ENCODE data around the gene ZC3HAV1L.
"Not testable (repeated sequence)": the region's sequence is repeated elsewhere in the genome, so short reads cannot be mapped to it uniquely, and the experiment has no call there.

The ZC3HAV1L gene, protein sequence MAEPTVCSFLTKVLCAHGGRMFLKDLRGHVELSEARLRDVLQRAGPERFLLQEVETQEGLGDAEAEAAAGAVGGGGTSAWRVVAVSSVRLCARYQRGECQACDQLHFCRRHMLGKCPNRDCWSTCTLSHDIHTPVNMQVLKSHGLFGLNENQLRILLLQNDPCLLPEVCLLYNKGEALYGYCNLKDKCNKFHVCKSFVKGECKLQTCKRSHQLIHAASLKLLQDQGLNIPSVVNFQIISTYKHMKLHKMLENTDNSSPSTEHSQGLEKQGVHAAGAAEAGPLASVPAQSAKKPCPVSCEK

DNA sequence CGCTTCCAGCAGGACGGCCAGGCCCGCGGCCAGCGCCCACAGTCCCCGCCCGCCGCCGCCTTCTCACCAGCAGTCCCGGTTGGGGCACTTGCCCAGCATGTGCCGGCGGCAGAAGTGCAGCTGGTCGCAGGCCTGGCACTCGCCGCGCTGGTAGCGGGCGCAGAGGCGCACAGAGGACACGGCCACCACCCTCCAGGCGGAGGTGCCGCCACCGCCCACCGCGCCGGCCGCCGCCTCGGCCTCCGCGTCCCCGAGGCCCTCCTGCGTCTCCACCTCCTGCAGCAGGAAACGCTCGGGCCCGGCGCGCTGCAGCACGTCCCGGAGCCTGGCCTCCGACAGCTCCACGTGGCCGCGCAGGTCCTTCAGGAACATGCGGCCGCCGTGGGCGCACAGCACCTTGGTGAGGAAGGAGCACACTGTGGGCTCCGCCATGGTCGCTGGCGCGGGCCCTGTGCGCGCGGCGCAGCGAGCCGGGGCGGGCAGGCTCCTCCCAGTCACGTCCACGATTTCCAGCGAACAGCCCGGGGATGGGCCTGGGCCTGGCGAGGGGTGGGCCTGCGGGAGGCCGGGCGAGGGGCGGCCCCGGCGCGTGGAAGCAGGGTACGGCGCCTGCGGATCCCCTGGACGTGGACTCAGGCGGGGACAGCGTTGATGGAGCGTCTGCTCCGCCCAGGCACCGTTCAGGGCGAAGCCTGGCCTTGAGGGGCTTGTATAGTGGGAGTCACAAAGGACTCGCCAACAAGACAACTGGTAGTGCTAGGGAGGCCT, at the start of gene ZC3HAV1L:
TSS of gene ZC3HAV1L (minus strand) at position 457 of the 768 bp plus-strand sequence. CDS start at position 432, 25 bp downstream.
- peaks cover 8% of the 10 kb centered on the region for H3K4me1 ChIP-seq (ENCODE audit: insufficient read depth, low read length)
- no peaks in the 10 kb centered on the region for H3K36me3 ChIP-seq (ENCODE audit: insufficient read depth, low read length)
- peak within 1 kb of the TSS; percentile 70 for H3K9ac ChIP-seq (ENCODE audit: low read depth, low read length)
- H3K9me3 ChIP-seq (ENCODE audit: control insufficient read depth, insufficient read depth, low read length): no peaks in the 10 kb centered on the region

DNA sequence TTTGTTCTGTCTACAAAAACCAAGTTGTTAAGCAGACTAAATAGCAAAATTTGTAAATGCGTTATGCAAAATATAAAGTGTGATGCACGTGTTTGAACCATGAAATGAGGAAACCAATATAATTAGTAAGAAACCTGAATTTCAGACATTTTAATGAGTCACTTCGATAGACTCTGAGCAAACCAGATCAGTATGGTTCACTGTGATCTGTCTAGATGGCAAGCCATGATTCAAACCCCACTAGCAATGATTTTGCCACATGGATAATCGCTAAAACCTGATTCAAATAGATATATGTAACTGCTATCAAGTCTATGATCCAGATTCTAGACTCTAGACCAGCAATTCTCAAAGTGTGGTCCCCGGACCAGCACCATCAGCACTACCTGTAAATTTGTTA, 48.9 kb upstream of the ZC3HAV1L start:
- Histone ChIP-seq H3K4me1 (ENCODE audit: insufficient read depth, low read length) (no peaks in the 10 kb centered on the region), H3K9ac (ENCODE audit: low read depth, low read length) (no peak overlapping the region), H3K36me3 (ENCODE audit: insufficient read depth, low read length) (peaks cover 44% of the 10 kb centered on the region), H3K9me3 (ENCODE audit: control insufficient read depth, insufficient read depth, low read length) (no peaks in the 10 kb centered on the region)

DNA sequence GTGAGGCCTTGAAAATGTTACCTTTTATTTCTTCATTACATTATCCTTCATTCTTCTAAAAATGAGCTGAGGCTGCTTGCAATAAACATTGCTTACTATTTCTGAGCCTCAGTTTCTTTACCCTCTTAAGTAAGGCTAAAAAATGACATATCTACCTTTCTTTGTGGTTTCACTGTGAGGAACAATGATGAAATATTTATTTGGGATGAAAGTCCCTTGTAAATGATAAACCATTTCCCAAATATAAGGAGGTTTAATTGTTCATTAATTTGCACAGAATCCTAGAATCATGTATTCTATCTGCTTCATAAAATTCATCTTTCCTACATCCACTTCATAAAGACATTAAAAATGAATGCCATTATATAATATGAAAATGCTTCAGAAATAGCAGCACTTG, 45.7 kb upstream of the ZC3HAV1L start:
- Histone ChIP-seq H3K9ac (ENCODE audit: low read depth, low read length) (no peak overlapping the region), H3K36me3 (ENCODE audit: insufficient read depth, low read length) (peaks cover 24% of the 10 kb centered on the region), H3K9me3 (ENCODE audit: control insufficient read depth, insufficient read depth, low read length) (no peaks in the 10 kb centered on the region), H3K4me1 (ENCODE audit: insufficient read depth, low read length) (no peaks in the 10 kb centered on the region)

DNA sequence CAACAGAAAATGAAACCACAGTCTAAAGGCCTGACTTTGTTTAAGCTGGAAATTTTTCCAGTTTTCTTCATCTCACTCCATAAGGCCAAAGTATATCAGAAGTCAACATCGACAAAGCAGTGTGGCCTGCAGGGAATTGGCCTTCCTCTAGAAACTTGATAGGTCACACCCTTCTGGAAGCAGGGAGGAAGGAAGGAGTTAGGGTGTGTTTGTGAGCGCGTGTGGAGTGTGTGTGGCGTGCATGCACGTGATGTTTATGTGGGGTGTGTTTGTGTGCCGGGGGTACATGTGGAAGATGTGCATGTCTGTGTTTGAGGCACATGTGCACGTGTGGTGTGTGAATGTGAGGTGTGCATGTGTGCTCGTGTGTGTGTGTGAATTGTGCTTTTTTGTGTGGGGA, 45.1 kb upstream of the ZC3HAV1L start:
- no peaks in the 10 kb centered on the region for H3K9me3 ChIP-seq (ENCODE audit: control insufficient read depth, insufficient read depth, low read length)
- H3K9ac ChIP-seq (ENCODE audit: low read depth, low read length): no peak overlapping the region
- no peaks in the 10 kb centered on the region for H3K4me1 ChIP-seq (ENCODE audit: insufficient read depth, low read length)
- H3K36me3 ChIP-seq (ENCODE audit: insufficient read depth, low read length): peaks cover 20% of the 10 kb centered on the region

DNA sequence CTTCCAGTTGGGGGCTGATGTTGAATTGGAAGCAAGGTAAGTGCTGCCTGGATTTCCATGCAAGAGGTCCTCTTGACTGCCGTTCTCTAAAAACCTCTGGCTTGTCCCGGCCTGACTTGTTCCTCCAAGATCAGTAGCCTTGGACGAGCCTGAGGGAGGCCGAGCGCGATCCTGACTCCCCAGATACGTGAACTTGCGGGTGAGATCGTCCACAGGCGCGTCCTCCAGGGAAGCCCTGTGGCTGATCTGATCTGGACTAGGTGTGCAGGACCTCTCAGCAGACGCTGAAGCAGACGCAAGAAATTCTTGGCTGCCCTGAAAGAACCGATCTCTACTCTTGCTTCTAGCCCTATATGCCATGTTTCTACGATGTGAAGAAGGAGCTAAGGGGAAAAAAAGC, 44.0 kb upstream of the ZC3HAV1L start:
- no peaks in the 10 kb centered on the region for H3K9me3 ChIP-seq (ENCODE audit: control insufficient read depth, insufficient read depth, low read length)
- H3K4me1 ChIP-seq (ENCODE audit: insufficient read depth, low read length): no peaks in the 10 kb centered on the region
- no peak overlapping the region for H3K9ac ChIP-seq (ENCODE audit: low read depth, low read length)
- peaks cover 20% of the 10 kb centered on the region for H3K36me3 ChIP-seq (ENCODE audit: insufficient read depth, low read length)

DNA sequence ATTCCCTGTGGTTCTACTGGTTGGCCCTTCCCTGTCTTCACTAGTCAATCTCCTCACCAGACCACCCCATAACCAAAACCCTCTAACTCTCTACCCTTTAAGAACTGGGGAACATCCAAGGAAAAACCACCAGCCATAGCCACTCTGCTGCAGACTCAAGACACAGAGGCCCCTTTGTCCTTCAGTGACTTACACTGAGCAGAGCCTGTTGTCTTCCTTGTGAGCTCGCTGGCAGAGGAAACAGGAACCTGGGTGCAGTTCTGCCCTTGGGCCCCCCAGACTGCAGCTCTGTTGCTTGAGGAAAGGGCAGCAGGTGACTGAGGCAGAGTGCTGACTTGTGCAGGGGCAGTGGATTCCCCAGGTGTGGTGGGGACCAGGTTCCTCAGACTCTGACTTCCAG, 43.1 kb upstream of the ZC3HAV1L start:
- H3K36me3 ChIP-seq (ENCODE audit: insufficient read depth, low read length): peaks cover 13% of the 10 kb centered on the region

DNA sequence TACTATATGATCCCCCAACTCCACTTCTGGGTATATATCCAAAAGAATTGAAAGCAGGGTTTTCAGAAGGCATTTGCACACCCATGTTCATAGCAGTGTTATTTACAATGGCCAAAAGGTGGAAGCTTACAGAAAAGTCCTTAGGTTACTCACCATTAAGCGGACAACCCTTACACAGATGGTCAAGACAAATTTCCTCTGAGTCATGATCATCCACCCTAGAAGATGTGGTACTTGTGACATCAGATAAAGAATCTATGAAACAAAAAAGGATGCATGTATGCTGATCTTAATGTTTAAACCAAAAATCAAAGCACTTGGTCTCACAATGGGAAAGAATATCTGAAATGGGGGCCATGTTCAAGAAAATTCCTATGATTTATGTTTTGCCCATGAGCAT, 42.6 kb upstream of the ZC3HAV1L start:
- H3K9me3 ChIP-seq (ENCODE audit: control insufficient read depth, insufficient read depth, low read length): no peaks in the 10 kb centered on the region
- peaks cover 10% of the 10 kb centered on the region for H3K36me3 ChIP-seq (ENCODE audit: insufficient read depth, low read length)
- no peak overlapping the region for H3K9ac ChIP-seq (ENCODE audit: low read depth, low read length)
- H3K4me1 ChIP-seq (ENCODE audit: insufficient read depth, low read length): no peaks in the 10 kb centered on the region

More for the DNA sequence above, 43.1 kb upstream of the ZC3HAV1L start:
- H3K9me3 ChIP-seq (ENCODE audit: control insufficient read depth, insufficient read depth, low read length): no peaks in the 10 kb centered on the region
- no peaks in the 10 kb centered on the region for H3K4me1 ChIP-seq (ENCODE audit: insufficient read depth, low read length)
- H3K9ac ChIP-seq (ENCODE audit: low read depth, low read length): no peak overlapping the region

DNA sequence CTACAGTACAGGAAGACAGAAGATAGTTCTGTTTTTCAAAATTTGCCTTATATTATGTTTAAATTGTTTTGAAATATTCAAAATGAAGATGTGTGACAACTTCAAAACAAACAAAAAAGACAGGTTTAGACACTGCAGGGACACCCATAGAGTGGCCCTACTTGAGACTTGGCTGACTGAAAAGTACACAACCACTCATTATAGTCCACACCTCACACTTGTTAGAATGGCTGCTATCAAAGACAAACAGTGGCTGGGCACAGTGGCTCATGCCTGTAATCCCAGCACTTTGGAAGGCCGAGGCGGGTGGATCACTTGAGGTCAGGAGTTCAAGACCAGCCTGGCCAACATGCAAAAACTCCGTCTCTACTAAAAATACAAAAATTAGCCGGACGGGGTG, 41.9 kb upstream of the ZC3HAV1L start:
- H3K36me3 ChIP-seq (ENCODE audit: insufficient read depth, low read length): peaks cover 11% of the 10 kb centered on the region

DNA sequence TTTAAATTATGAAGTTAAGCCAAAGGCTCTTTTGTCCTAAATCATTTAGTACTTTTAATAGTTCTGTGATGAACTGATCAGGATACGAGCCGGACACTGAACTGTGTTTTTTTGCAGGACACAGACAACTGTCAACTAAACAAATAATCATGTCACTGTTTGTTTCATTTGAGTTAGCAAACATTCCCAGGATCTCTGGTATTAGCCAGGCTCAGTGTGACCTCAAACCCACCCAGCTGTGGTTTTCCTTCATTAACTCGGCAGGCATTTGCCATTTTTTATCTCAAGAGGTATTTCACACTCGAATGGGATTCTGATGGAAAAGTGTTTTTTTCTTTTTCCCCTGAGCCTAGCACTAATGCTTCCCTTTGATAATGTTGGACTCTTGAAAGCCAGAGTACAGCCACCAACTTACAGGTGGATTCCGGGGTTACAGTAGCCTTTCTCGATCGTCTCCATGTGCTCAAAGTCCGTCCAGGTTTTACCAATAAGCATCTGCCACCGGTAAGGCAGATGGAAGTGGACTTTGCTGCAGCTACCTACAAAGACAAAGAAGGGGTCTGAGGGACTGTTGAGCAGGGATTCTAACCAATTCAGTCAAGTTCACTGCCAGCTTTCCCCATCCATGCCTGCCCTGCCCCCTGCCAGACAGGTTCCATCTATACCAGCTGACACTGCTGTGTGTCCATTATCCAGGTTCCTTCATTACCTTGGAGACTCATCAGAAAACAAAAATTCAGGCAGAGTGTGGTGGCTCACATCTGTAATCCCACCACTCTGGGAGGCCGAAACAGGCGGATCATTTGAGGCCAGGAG, 40.2 kb upstream of the ZC3HAV1L start:
- no peak overlapping the region for H3K9ac ChIP-seq (ENCODE audit: low read depth, low read length)
- no peaks in the 10 kb centered on the region for H3K4me1 ChIP-seq (ENCODE audit: insufficient read depth, low read length)
- peaks cover 22% of the 10 kb centered on the region for H3K36me3 ChIP-seq (ENCODE audit: insufficient read depth, low read length)
- H3K9me3 ChIP-seq (ENCODE audit: control insufficient read depth, insufficient read depth, low read length): no peaks in the 10 kb centered on the region

More for the DNA sequence above, 41.9 kb upstream of the ZC3HAV1L start:
- H3K9ac ChIP-seq (ENCODE audit: low read depth, low read length); H3K4me1 ChIP-seq (ENCODE audit: insufficient read depth, low read length); H3K9me3 ChIP-seq (ENCODE audit: control insufficient read depth, insufficient read depth, low read length): not testable (repeated sequence)

DNA sequence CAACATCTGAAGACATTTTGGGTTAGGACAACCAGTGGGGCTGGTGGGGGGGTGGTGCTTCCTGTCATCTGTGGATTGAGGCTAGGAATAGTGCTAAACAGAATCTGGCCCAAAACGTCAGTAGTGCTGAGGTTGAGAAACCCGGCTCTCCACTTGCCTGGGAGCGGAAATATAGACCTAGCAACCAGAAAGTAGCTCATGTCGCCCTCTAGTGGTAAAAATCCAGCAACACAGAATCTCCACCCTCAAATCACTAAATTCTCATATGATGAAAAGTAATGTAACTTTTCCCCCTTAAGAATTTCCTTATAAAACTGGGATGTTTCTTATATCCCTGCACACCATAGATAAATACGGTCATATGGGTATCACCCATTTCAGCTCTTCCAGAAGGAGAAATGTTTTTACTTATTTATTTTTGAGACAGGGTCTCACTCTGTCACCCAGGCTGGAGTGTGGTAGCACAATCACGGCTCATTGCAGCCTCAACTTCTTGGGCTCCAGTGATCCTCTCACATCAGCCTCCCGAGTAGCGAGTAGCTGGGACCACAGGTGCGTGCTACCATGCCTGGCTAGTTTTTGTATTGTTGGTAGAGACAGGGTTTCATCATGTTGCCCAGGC, 39.3 kb upstream of the ZC3HAV1L start:
- Histone ChIP-seq H3K4me1 (ENCODE audit: insufficient read depth, low read length) (no peaks in the 10 kb centered on the region), H3K9me3 (ENCODE audit: control insufficient read depth, insufficient read depth, low read length) (no peaks in the 10 kb centered on the region), H3K36me3 (ENCODE audit: insufficient read depth, low read length) (peaks cover 17% of the 10 kb centered on the region), H3K9ac (ENCODE audit: low read depth, low read length) (no peak overlapping the region)

DNA sequence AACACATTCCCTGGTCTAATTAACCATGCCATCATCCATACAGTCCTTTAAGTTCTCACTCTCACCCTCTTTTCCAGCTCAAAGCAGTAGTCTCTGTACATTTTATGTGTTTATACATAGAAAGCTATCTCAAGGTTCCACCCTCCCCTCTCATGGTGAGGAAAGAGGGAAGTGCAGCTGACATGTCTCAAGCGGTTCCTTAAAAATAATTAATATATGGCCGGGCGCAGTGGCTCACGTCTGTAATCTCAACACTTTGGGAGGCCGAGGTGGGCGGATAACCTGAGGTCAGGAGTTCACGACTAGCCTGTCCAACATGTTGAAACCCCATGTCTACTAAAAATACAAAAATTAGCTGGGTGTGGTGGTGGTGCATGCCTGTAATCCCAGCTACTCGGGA, 37.0 kb upstream of the ZC3HAV1L start:
- Histone ChIP-seq H3K9ac (ENCODE audit: low read depth, low read length) (no peak overlapping the region), H3K9me3 (ENCODE audit: control insufficient read depth, insufficient read depth, low read length) (no peaks in the 10 kb centered on the region), H3K36me3 (ENCODE audit: insufficient read depth, low read length) (peaks cover 33% of the 10 kb centered on the region), H3K4me1 (ENCODE audit: insufficient read depth, low read length) (no peaks in the 10 kb centered on the region)

DNA sequence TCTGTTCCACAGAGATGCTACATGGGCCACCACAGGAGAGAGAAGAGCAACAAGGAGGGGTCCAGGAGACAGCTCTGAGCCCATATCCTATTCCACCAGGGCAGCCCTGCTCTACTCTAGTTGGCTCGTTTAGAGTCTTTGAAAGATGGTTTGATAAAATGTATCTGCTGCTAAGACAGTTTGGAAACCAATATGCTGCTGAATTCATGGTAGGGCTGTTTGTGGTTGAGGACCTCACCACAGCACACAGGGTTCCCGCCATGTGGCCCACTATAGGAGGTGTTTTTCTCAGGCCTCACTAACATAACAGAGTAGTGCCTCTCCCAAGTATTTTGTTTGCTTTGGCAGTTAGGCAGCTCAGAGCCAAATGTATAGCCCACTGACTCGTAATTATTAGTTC, 35.8 kb upstream of the ZC3HAV1L start:
- Histone ChIP-seq H3K9me3 (ENCODE audit: control insufficient read depth, insufficient read depth, low read length) (no peaks in the 10 kb centered on the region), H3K9ac (ENCODE audit: low read depth, low read length) (no peak overlapping the region), H3K36me3 (ENCODE audit: insufficient read depth, low read length) (peaks cover 33% of the 10 kb centered on the region), H3K4me1 (ENCODE audit: insufficient read depth, low read length) (no peaks in the 10 kb centered on the region)

DNA sequence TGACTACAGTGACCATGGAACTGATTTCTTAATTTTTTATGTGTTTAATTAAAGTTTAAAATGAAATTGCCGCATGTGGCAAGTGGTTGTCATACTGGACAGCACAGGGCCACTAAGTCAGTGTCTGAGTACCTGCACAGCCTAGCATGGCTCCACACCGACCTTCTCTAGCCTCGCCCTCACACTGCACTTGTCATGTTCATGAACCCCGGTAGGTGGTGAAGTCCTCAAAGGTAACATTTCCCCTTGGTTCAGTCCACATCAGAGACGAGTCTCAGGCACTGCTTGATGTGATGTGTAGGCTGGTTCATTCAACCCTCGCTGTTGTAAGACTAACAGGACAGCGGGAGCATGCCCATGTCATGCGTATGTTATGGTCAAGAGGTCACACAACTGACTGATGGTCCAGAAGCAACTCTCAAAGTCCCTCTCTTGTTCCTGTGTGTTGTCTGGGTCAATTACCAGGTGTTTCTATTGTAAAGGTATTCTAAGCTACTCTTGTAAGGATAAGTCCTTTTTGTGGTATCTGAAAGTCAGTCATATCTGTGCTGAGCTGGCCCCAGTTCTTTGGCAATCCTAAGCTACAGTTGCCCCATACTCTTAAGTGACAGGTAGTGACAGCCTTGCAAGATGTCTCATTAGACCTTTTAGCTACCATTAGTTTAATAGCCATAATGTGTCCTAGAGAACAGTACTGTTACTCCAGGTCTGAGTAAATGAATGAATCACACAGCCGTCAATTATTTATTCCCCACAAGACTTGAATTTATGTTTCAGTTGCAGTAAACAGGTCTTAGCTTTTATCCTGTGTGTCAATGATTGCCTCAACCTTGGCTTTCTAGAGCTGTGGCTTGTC, 32.9 kb upstream of the ZC3HAV1L start:
- H3K9ac ChIP-seq (ENCODE audit: low read depth, low read length): no peak overlapping the region
- peaks cover 36% of the 10 kb centered on the region for H3K36me3 ChIP-seq (ENCODE audit: insufficient read depth, low read length)
- no peaks in the 10 kb centered on the region for H3K9me3 ChIP-seq (ENCODE audit: control insufficient read depth, insufficient read depth, low read length)
- no peaks in the 10 kb centered on the region; the same call in 1 of the 2 replicates for H3K4me1 ChIP-seq (ENCODE audit: insufficient read depth, low read length)
